ENCODE results near the gene SLC38A3.

GRCh38 chr3:50221411-50222168 lies 16.5 kb downstream of the SLC38A3 start:
- TF ChIP-seq CTCF (IDR thresholded peaks at IDR 0.05) (no peak), POLR2A (IDR thresholded peaks at IDR 0.05; ENCODE audit: low read depth) (no peak)
